A549 (cell line): ENCODE data around the gene FOXP1. TPM values are rescaled to one million over a fixed set of nuclear protein-coding genes. Genes with fewer than 3 reads are reported as not detected.

Experiments
- ATAC-seq, 2 experiments: fragments of 200-7000 bp in 1 of 2; fragments of >200 bp in 1 of 2; cut with Nextera tagmentation in 1 of 2; cut with Tn5 transposase in 1 of 2; 3 replicates each; pipeline versions ENCODE4 v1.8.0 to v1.9.1; 2018 to 2020; ENCODE audit warnings: mild to moderate bottlenecking in 1 of 2, moderate library complexity in 1 of 2
- CTCF ChIA-PET: fragments of 300-600 bp; sonication (Branson Sonifier 250); formaldehyde crosslinking; extraction: SDS; loops from one replicate; lab custom pipeline; 2021; ENCODE audit warnings: antibody characterized with exemption, inconsistent platforms; lab: Yijun Ruan, JAX
- POLR2A ChIA-PET: fragments of 350-600 bp; formaldehyde crosslinking; extraction: SDS; loops from one replicate; lab custom pipeline; 2021; ENCODE audit warnings: antibody characterized with exemption, inconsistent platforms; lab: Yijun Ruan, JAX
- DNase-seq, 2 experiments: peaks; one replicate each; pipeline versions ENCODE4 v3.0.0 to v3.0.0-alpha.2; 2011 to 2016; ENCODE audit warnings: low read depth in 1 of 2, low spot score in 1 of 2
- FAIRE-seq: peaks from 2 replicates; lab custom pipeline; 2011; peaks lifted over from hg19 to GRCh38; lab: Jason Lieb, UNC
- H3K27ac ChIP-seq, 2 experiments: fragments of >200 bp; sonication (Bioruptor Twin); formaldehyde crosslinking; 3 replicates each; pipeline ENCODE4 v1.5.1; 2016 to 2017
- H3K4me1 ChIP-seq: fragments of >200 bp; sonication (Bioruptor Twin); formaldehyde crosslinking; 3 replicates; pipeline ENCODE4 v1.6.1; 2016
- H3K4me2 ChIP-seq: fragments of >200 bp; sonication (Bioruptor Twin); formaldehyde crosslinking; 3 replicates; pipeline ENCODE4 v1.6.1; 2016
- H3K4me3 ChIP-seq: fragments of >200 bp; sonication (Bioruptor Twin); formaldehyde crosslinking; 3 replicates; pipeline ENCODE4 v1.5.1; 2016
- H3K9me3 ChIP-seq: fragments of >200 bp; sonication (Bioruptor Twin); formaldehyde crosslinking; 3 replicates; pipeline ENCODE4 v1.6.1; 2016
- CBX2 ChIP-seq: fragments of 200-600 bp; sonication (generic); IDR thresholded peaks from 2 replicates; pipeline ENCODE4 v1.6.1; 2016; ENCODE audit warnings: low read depth, mild to moderate bottlenecking, borderline replicate concordance
- CBX8 ChIP-seq: fragments of 200-600 bp; sonication (generic); IDR thresholded peaks from 2 replicates; pipeline ENCODE4 v1.6.1; 2016
- CEBPB ChIP-seq, 2 experiments: fragments of >200 bp in 1 of 2; sonication (Bioruptor Twin) in 1 of 2; formaldehyde crosslinking in 1 of 2; IDR thresholded peaks; 2 replicates each; pipeline ENCODE4 v1.6.1; 2012 to 2016
- CHD2 ChIP-seq: fragments of 150-350 bp; IDR thresholded peaks from 2 replicates; pipeline ENCODE4 v1.6.1; 2014; ENCODE audit warnings: low read length; ENCODE audit not compliant: partially characterized antibody
- CHD4 ChIP-seq: fragments of 200-600 bp; sonication (generic); IDR thresholded peaks from 2 replicates; pipeline ENCODE4 v1.6.1; 2016; ENCODE audit warnings: antibody characterized with exemption, mild to moderate bottlenecking, borderline replicate concordance
- E2F6 ChIP-seq: IDR thresholded peaks from 2 replicates; pipeline ENCODE4 v1.6.1; 2012; ENCODE audit warnings: low read depth, borderline replicate concordance
- FOSL2 ChIP-seq, 2 experiments: fragments of 450-650 bp in 1 of 2; fragments of >200 bp in 1 of 2; sonication (Bioruptor Twin) in 1 of 2; formaldehyde crosslinking; IDR thresholded peaks; 2 replicates each; pipeline versions ENCODE4 v1.5.0 to v1.6.1; 2016 to 2020; ENCODE audit warnings: mild to moderate bottlenecking in 1 of 2, moderate library complexity in 1 of 2
- HMGXB4 ChIP-seq: fragments of 250-450 bp; sonication (Bioruptor Pico); IDR thresholded peaks from 2 replicates; pipeline ENCODE4 v1.5.0; 2021; ENCODE audit warnings: mild to moderate bottlenecking, moderate library complexity, borderline replicate concordance
- HOXA7 ChIP-seq: fragments of 250-450 bp; sonication (Bioruptor Pico); IDR thresholded peaks from 2 replicates; pipeline ENCODE4 v1.5.0; 2020; ENCODE audit warnings: mild to moderate bottlenecking, moderate library complexity
- JUN ChIP-seq, 2 experiments: fragments of >200 bp; sonication (Bioruptor Twin); formaldehyde crosslinking; IDR thresholded peaks; 2 replicates in 1 of 2; 3 replicates in 1 of 2; pipeline ENCODE4 v1.6.1; 2016 to 2017
- KDM1A ChIP-seq: fragments of 200-600 bp; sonication (generic); IDR thresholded peaks from 2 replicates; pipeline ENCODE4 v1.6.1; 2016; ENCODE audit warnings: low read depth, mild to moderate bottlenecking
- KDM5A ChIP-seq: fragments of 200-600 bp; sonication (generic); IDR thresholded peaks from 2 replicates; pipeline ENCODE4 v1.6.1; 2016; ENCODE audit warnings: antibody characterized with exemption, mild to moderate bottlenecking
- MAFK ChIP-seq: fragments of 450-650 bp; IDR thresholded peaks from 2 replicates; pipeline ENCODE4 v1.6.1; 2014; ENCODE audit not compliant: partially characterized antibody
- NFE2L2 ChIP-seq: fragments of 150-350 bp; conservative IDR thresholded peaks from 2 replicates; pipeline ENCODE4 v1.6.1; 2014; ENCODE audit warnings: low read length
- NPAS2 ChIP-seq: fragments of 250-450 bp; sonication (Bioruptor Pico); IDR thresholded peaks from 2 replicates; pipeline ENCODE4 v1.8.0; 2022; ENCODE audit warnings: mild to moderate bottlenecking, moderate library complexity, borderline replicate concordance
- NR3C1 ChIP-seq: fragments of >200 bp; sonication (Bioruptor Twin); formaldehyde crosslinking; IDR thresholded peaks from 3 replicates; pipeline ENCODE4 v1.6.1; 2017
- POLR2A ChIP-seq: IDR thresholded peaks from 2 replicates; pipeline ENCODE4 v1.6.1; 2012; ENCODE audit warnings: mild to moderate bottlenecking, low read length
- RCOR1 ChIP-seq: fragments of 150-350 bp; IDR thresholded peaks from 2 replicates; pipeline ENCODE4 v1.6.1; 2014; ENCODE audit warnings: antibody characterized with exemption, low read length, low read depth
- RNF2 ChIP-seq: fragments of 200-600 bp; sonication (generic); IDR thresholded peaks from 2 replicates; pipeline ENCODE4 v1.6.1; 2016; ENCODE audit warnings: low read depth, mild to moderate bottlenecking, antibody characterized with exemption, moderate library complexity, borderline replicate concordance
- SREBF2 ChIP-seq: fragments of 450-650 bp; IDR thresholded peaks from 2 replicates; pipeline ENCODE4 v1.6.1; 2014; ENCODE audit warnings: mild to moderate bottlenecking, moderate library complexity
- ZFP36 ChIP-seq: fragments of 450-650 bp; IDR thresholded peaks from 2 replicates; pipeline ENCODE4 v1.6.1; 2014; ENCODE audit warnings: borderline replicate concordance; ENCODE audit not compliant: partially characterized antibody
- ZNF302 ChIP-seq: fragments of 250-450 bp; sonication (Bioruptor Pico); IDR thresholded peaks from 2 replicates; pipeline ENCODE4 v1.9.0; 2021; ENCODE audit warnings: inconsistent platforms, mild to moderate bottlenecking, moderate library complexity
- WGBS: methylation state at CpG from one replicate; pipeline ENCODE4 v1.1.6; 2017; ENCODE audit errors: missing lambda C conversion rate; 5-methylcytosine and 5-hydroxymethylcytosine counted together
- polyA plus RNA-seq, 4 experiments: library from polyadenylated mRNA; depleted of rRNA in 3 of 4; stranded (reverse); fragments of >200 nt; fragmentation: RNase III in 1 of 4; extraction: RNeasy Plus Mini Kit Qiagen cat#74134 plus additional on column Dnase treatment in 1 of 4; gene quantifications; 2 replicates in 3 of 4; 3 replicates in 1 of 4; pipeline ENCODE4 v1.2.3, GENCODE V29; 2011 to 2017
- TF ChIP-seq, protein P1 (sequence below): fragments of >200 bp; sonication (Bioruptor Twin); formaldehyde crosslinking; IDR thresholded peaks from 3 replicates; pipeline ENCODE4 v1.5.1; 2016

The FOXP1 gene
- polyA plus RNA-seq, 2 of the 4 experiments (the other 2 are of a cell fraction) = 12.8 to 13.9 TPM

- 76% methylated on average over 4 of the region's 4 CpGs for WGBS
These were observed 59.9 kb downstream of the FOXP1 start for GRCh38 chr3:71523628-71524027.

DNA sequence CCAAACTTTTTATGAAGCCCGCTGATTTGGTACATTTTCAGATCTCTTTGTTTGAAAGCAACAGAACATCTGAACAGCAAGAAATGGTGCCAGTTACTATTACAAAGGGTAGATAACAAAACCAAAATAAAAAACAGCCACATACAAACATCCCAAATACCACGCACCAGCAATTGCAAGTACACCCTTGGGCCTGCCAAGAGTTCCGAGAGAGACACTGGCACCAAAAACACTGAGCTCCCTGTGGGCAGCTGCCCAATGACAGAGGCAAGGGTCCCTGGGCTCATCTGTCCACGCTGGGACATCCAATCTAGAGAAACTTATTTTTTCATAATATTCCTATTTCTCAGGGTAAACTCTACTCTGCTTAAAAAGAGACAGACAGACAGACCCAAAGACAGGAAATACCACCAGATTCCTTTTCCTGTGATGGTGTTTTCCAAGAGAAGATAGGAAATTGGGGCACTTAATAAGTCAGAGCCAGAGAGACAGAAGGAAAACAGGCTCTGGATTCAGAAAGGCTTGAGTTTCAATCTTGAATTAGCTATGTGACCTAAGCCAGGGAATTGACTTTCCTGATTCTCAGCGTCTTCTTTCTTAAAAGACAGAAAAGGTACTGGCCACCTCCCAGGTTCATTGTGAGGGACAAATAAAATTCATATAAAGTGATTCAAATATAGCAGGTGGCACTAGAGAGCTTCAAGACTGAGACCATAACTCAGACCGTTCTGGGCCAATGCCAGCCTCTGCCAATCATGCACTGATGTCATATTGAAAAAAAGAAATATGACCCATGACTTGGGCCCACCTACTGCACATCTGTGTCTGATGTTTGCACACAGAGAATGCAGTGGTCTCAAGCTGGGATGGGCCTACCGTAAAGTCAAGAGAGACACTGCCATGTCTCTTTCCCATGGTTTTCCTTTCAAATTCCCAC, 61.3 kb downstream of the FOXP1 start:
- peaks cover 6% of the 10 kb centered on the region; the same call in 1 of the 3 replicates for H3K4me1 ChIP-seq
- H3K4me2 ChIP-seq = no peak overlapping the region
- 90% methylated on average over 7 of the region's 7 CpGs for WGBS
- H3K4me3 ChIP-seq = no peak overlapping the region
- no peak for DNase-seq
- ATAC-seq = no peak
- H3K27ac ChIP-seq = no peak overlapping the region
- CTCF ChIA-PET = interaction anchor here (1.9 kb wide), 1 partner anchor 14 kb away, joined by 5 read pairs; no protein-coding TSS in a partner anchor
- no peak for FAIRE-seq
- TF ChIP-seq KDM5A = no peak
- TF ChIP-seq RCOR1 = no peak
- no peak for TF ChIP-seq ZFP36
- no peak for TF ChIP-seq CBX2
- TF ChIP-seq POLR2A = no peak
- TF ChIP-seq NR3C1 = no peak
- TF ChIP-seq NFE2L2 = no peak
- TF ChIP-seq, protein P1, sequence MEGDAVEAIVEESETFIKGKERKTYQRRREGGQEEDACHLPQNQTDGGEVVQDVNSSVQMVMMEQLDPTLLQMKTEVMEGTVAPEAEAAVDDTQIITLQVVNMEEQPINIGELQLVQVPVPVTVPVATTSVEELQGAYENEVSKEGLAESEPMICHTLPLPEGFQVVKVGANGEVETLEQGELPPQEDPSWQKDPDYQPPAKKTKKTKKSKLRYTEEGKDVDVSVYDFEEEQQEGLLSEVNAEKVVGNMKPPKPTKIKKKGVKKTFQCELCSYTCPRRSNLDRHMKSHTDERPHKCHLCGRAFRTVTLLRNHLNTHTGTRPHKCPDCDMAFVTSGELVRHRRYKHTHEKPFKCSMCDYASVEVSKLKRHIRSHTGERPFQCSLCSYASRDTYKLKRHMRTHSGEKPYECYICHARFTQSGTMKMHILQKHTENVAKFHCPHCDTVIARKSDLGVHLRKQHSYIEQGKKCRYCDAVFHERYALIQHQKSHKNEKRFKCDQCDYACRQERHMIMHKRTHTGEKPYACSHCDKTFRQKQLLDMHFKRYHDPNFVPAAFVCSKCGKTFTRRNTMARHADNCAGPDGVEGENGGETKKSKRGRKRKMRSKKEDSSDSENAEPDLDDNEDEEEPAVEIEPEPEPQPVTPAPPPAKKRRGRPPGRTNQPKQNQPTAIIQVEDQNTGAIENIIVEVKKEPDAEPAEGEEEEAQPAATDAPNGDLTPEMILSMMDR = no peak
- TF ChIP-seq NPAS2 (CRISPR knock-in tag) = no peak
- TF ChIP-seq E2F6 = no peak
- TF ChIP-seq HMGXB4 (CRISPR knock-in tag) = no peak
- TF ChIP-seq RNF2 = no peak
- TF ChIP-seq, all 56 proteins: peak for 0
- POLR2A ChIA-PET = interaction anchor here (0.6 kb wide), 1 partner anchor 103 kb away, joined by 3 read pairs; no protein-coding TSS in a partner anchor
- no peaks in the 10 kb centered on the region for H3K9me3 ChIP-seq

More at GRCh38 chr3:71523628-71524027, 59.9 kb downstream of the FOXP1 start:
- no peak overlapping the region for H3K4me3 ChIP-seq
- CTCF ChIA-PET = interaction anchor here (1.9 kb wide), 1 partner anchor 15 kb away, joined by 5 read pairs; no protein-coding TSS in a partner anchor
- no peak for ATAC-seq
- TF ChIP-seq CEBPB (IDR thresholded peaks at IDR 0.05) (no peak), CBX8 (no peak), HOXA7 (CRISPR knock-in tag) (no peak), KDM1A (no peak), CHD2 (no peak), MAFK (no peak), NPAS2 (CRISPR knock-in tag) (no peak), FOSL2 (IDR thresholded peaks at IDR 0.05) (no peak), FOSL2 (CRISPR knock-in tag; IDR thresholded peaks at IDR 0.05) (no peak), KDM5A (no peak), SREBF2 (no peak), E2F6 (no peak), ZNF302 (no peak), RNF2 (no peak), CHD4 (no peak), JUN (IDR thresholded peaks at IDR 0.05) (no peak)
- no peak overlapping the region for H3K4me2 ChIP-seq
- no peaks in the 10 kb centered on the region for H3K4me1 ChIP-seq
- DNase-seq = no peak
- H3K9me3 ChIP-seq = no peaks in the 10 kb centered on the region
- POLR2A ChIA-PET = interaction anchor here (0.7 kb wide), 2 partner anchors 28 to 64 kb away, joined by 6 to 7 read pairs; no protein-coding TSS in a partner anchor
- FAIRE-seq = no peak
- H3K27ac ChIP-seq = peak overlapping the region in 1 of 2 experiments; percentile 13; a peak in 1 of 6 replicates
